Vagina (tissue), 2 donors: ENCODE results near the gene PRR29.

Source experiments
- POLR2A ChIP-seq, 2 donors: fragments of 450-650 bp; IDR thresholded peaks; one replicate each; pipeline ENCODE4 v1.6.1; 2017; ENCODE audit warnings: antibody characterized with exemption in 2 of 2, mild to moderate bottlenecking in 2 of 2, moderate library complexity in 2 of 2
- POLR2AphosphoS5 ChIP-seq, 2 donors: sonication (generic); formaldehyde crosslinking; IDR thresholded peaks; one replicate each; pipeline ENCODE4 v1.9.0; 2017; ENCODE audit warnings: antibody characterized with exemption in 2 of 2, mild to moderate bottlenecking in 2 of 2, low read depth in 1 of 2; ENCODE audit not compliant: insufficient read depth in 1 of 2
- TF ChIP-seq, protein P1 (sequence below), 3 experiments: fragments of 450-650 bp in 2 of 3; fragments of 200-600 bp in 1 of 3; sonication (generic) in 1 of 3; IDR thresholded peaks; one replicate each; pipeline ENCODE4 v1.5.1; 2017 to 2019; ENCODE audit warnings: antibody characterized with exemption in 3 of 3, mild to moderate bottlenecking in 2 of 3, moderate library complexity in 2 of 3

DNA sequence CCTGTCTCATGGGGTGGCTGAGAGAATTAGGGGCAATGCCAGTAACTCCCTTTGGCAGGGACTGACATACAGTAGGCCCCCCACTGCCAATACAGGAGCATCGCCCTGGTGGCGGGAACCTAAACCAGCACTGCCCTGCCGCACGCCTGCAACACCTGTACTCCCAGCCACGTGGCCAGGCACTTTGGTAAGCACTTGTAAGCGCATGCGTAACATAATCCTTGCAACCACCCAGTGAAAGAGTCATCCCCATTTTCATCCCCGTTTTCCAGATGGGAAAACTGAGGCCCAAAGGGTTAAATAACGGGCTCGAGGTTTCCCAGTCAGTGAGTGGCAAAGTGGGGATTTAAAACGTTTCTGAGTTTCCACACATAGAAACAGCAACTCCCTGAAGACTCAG lies 42.9 kb upstream of the PRR29 start:
- no peak for TF ChIP-seq POLR2A (IDR thresholded peaks at IDR 0.05)
- TF ChIP-seq POLR2AphosphoS5 (IDR thresholded peaks at IDR 0.05; ENCODE audit: insufficient read depth in 1 of 2, low read depth in 1 of 2) = no peak
- TF ChIP-seq, protein P1, sequence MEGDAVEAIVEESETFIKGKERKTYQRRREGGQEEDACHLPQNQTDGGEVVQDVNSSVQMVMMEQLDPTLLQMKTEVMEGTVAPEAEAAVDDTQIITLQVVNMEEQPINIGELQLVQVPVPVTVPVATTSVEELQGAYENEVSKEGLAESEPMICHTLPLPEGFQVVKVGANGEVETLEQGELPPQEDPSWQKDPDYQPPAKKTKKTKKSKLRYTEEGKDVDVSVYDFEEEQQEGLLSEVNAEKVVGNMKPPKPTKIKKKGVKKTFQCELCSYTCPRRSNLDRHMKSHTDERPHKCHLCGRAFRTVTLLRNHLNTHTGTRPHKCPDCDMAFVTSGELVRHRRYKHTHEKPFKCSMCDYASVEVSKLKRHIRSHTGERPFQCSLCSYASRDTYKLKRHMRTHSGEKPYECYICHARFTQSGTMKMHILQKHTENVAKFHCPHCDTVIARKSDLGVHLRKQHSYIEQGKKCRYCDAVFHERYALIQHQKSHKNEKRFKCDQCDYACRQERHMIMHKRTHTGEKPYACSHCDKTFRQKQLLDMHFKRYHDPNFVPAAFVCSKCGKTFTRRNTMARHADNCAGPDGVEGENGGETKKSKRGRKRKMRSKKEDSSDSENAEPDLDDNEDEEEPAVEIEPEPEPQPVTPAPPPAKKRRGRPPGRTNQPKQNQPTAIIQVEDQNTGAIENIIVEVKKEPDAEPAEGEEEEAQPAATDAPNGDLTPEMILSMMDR (IDR thresholded peaks at IDR 0.05) = no peak
